HG03354 (cell line): ENCODE measurements around the gene EHBP1.

Experiments used
- ATAC-seq: cut with Tn5 transposase; IDR thresholded peaks from one replicate; pipeline ENCODE4 v1.9.1; 2021; ENCODE audit warnings: mild to moderate bottlenecking; ENCODE audit not compliant: unreplicated experiment, poor library complexity, severe bottlenecking

The EHBP1 gene

DNA sequence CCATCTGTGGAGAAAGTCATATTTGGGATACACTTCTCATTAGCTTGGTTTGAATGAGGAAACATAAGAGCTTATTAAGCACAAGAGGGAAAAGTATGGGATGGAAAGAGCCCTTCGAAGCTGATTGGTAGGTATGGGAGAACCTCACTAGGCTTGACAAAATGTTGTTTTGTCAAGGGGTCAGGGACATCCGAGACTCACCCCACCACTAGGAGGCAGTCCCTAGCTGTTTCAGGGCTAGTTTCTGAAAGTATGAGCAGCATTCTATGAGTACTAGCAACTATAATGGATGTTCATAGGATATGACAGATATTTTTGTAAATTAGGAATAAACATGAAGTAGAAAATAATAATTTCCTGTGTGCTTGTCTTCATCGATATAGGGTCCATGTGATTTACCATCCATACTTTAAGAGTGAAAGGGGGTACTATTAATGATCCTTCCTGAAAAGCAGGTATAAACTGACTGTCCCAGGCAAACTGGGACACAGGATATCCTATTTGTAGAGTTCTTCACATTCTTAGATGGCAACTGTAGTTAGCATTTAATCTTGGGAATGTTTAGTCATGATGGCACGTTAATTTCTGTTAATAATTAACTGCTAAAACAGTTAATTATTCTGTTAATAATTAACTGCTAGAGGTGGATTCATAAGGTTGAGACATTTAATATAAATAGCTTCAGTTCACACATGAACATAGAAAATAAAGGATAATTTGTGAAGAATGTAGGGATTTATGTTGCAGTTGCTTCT, 373.5 kb downstream of the EHBP1 start:
- ATAC-seq: no peak

- no peak for ATAC-seq
These were observed 375.9 kb downstream of the EHBP1 start for GRCh38 chr2:63081404-63081803.

DNA sequence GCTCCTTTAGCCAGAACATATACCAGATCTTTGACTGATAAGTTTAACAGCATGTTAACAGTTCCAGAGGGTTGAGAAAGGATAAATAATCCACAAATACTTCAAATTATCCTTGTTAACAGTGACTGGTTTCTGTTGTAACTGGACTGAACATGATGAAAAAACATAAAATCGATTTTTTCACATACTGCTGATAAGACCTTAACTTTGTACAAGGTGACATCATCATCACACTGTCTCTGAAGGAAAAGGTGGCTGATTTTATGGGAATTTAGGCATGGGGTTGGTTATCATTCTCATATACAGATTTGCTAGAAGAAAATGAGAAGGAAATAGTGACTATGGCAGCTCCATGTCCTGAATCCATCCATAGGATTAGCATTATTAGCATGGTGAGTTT, 381.2 kb downstream of the EHBP1 start:
- no peak for ATAC-seq

- ATAC-seq: no peak
These were observed 386.9 kb downstream of the EHBP1 start for GRCh38 chr2:63092401-63092800.

- no peak for ATAC-seq
These were observed 387.3 kb downstream of the EHBP1 start for GRCh38 chr2:63092857-63093256.

DNA sequence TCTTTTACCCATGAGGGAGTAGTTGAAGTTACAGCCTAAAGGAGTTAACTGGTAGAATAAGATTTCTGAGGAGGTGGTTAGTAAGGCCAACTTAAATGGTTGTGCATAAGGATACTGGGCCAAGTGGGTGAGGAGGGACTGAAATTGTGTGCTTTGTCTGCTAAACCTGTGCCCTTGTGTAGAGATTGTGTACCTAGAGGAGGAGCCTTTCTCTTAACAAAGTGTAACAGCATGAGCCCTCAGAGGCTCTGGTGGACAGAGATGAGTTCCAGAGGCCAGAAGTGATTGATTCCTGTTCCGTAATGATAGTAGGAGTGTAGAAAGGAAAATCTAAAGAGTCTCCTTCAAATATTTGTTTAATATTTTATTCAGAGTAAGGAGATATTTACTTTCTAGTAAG, 388.0 kb downstream of the EHBP1 start:
- ATAC-seq: no peak
